NB4 (cell line): ENCODE data around the gene NAGK.

Source experiments
- POLR2A ChIP-seq: IDR thresholded peaks from 2 replicates; pipeline ENCODE4 v1.6.1; 2011; ENCODE audit warnings: mild to moderate bottlenecking; ENCODE audit not compliant: insufficient read length; ENCODE audit errors: extremely low read depth
- TF ChIP-seq, protein P1 (sequence below): IDR thresholded peaks from one replicate; pipeline ENCODE4 v1.5.1; 2012; ENCODE audit warnings: low read depth, low read length

DNA sequence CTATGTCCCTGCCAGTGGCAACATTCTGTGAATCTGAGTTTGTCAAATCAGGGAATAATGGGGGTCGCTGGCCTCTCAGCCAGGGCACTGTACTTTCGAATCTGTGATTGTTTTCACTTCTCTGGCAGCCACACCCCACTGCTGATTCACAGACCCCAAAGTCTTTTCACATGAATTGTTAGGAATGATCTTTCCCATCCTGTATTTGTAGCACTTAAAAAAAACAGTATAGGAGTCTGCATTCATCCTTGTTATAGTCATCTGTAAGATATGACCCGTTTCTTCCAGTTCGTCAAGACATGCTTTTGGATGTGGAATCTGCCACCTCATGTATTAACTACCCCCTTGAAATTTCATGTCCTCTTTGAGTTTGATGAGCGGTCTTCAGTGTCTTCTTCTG is 928 bp downstream of the NAGK start:
- TF ChIP-seq, protein P1, sequence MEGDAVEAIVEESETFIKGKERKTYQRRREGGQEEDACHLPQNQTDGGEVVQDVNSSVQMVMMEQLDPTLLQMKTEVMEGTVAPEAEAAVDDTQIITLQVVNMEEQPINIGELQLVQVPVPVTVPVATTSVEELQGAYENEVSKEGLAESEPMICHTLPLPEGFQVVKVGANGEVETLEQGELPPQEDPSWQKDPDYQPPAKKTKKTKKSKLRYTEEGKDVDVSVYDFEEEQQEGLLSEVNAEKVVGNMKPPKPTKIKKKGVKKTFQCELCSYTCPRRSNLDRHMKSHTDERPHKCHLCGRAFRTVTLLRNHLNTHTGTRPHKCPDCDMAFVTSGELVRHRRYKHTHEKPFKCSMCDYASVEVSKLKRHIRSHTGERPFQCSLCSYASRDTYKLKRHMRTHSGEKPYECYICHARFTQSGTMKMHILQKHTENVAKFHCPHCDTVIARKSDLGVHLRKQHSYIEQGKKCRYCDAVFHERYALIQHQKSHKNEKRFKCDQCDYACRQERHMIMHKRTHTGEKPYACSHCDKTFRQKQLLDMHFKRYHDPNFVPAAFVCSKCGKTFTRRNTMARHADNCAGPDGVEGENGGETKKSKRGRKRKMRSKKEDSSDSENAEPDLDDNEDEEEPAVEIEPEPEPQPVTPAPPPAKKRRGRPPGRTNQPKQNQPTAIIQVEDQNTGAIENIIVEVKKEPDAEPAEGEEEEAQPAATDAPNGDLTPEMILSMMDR = no peak
- no peak for TF ChIP-seq POLR2A
